Activated T-helper 2 cell treated with anti-CD3 and anti-CD28 coated beads, Interferon-gamma antibody, Interleukin-2, Interleukin-4, amounts not matched to agents 10 μg/mL and 5 μg/mL and 100 μg/mL, durations not matched to agents 14 hours and 24 hours and 36 hours (primary cell): ENCODE data around the gene PPM1M. TPM values are rescaled to one million over a fixed set of nuclear protein-coding genes. Genes with fewer than 3 reads are reported as not detected.

Experiments
- DNase-seq: peaks from one replicate; pipeline ENCODE4 v3.0.0; 2021; ENCODE audit warnings: low spot score
- H3K27ac Mint-ChIP-seq: one replicate; pipeline ENCODE4 v1.8.0; 2021; ENCODE audit warnings: mixed read lengths
- H3K27me3 Mint-ChIP-seq: one replicate; pipeline ENCODE4 v1.8.0; 2021; ENCODE audit warnings: low read depth, mixed read lengths
- H3K36me3 Mint-ChIP-seq: one replicate; pipeline ENCODE4 v1.8.0; 2021; ENCODE audit warnings: low read depth, mixed read lengths
- H3K4me1 Mint-ChIP-seq: one replicate; pipeline ENCODE4 v1.8.0; 2021; ENCODE audit warnings: low read depth, mixed read lengths
- H3K4me3 Mint-ChIP-seq: one replicate; pipeline ENCODE4 v1.8.0; 2021; ENCODE audit warnings: low read depth, mild to moderate bottlenecking, moderate library complexity, mixed read lengths
- H3K9me3 Mint-ChIP-seq: one replicate; pipeline ENCODE4 v1.8.0; 2021; ENCODE audit warnings: mixed read lengths
- intact Hi-C: fragments of 100-400 bp; cut with micrococcal nuclease; formaldehyde crosslinking; loops from one replicate; pipeline ENCODE4 v1.15.1; 2023
- total RNA-seq: library from RNA; stranded (reverse); gene quantifications from 2 replicates; pipeline ENCODE4 v1.2.3, GENCODE V29; 2022

Gene PPM1M
- total RNA-seq, 1 donor from 2014 or later = 46.4 TPM

DNA sequence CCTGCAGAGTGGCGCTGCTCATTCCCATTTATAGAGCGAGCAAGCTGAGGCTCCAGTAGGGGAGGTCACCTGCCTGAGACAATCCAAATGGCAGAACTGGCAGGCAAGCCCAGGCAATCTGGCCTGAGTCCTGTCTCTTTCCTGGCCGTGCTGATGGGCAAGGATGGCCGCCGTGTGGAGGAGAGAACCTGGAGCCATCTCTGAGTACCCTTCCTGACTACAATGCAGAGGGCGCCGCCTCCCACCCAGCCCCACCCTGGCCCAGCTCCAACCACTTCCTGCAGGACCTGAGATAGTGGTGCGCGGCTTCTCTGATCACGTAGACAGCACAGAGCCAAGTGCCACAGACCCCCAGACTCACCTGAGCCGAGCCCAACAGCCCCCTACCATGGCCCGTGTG, 27.1 kb upstream of the PPM1M start:
- Mint-ChIP-seq H3K27ac (peak overlapping the region; percentile 56), H3K4me1 (peaks cover 53% of the 10 kb centered on the region), H3K27me3 (no peaks in the 10 kb centered on the region), H3K9me3 (no peaks in the 10 kb centered on the region), H3K4me3 (peak overlapping the region; percentile 27), H3K36me3 (peaks cover 31% of the 10 kb centered on the region)
- intact Hi-C loops = no loop called here
- DNase-seq = no peak

DNA sequence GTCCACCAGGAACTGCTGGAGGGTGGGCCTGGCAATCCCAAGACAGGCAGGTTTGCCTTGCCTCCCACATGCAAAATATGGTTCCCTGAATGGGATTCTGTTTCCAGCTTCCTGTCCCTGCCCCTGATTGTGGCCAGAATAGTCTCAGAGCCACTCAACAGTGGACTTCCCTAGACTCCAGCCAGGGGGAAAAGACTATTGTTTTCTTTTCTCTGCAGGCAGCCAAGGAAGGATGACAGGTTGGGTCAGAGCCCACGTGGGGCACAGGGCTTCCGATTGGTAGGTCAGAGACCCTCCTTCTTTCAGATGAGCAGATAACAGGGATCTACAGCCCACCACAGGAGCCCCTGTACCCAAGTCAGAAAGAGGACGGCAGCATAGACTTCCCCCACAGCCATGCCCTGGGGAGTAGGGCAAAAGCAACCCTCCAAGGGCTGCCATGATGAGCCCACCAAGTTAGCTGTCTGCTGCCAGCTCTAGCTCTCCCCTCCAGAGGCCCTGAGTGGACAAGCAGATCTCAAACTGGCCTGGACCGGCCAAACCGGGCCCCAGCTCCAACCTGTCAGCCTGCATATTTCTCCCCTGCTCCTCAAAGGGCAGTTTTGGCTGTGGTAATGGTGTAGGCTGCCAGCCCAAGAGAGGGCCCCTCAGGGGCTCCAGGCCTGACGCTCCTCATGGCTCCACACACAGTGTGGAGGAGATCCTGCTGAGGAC, 26.5 kb upstream of the PPM1M start:
- intact Hi-C loops = no loop called here
- Mint-ChIP-seq H3K9me3 (no peaks in the 10 kb centered on the region), H3K27ac (peak overlapping the region; percentile 56), H3K27me3 (no peaks in the 10 kb centered on the region), H3K4me3 (no peak overlapping the region), H3K4me1 (peaks cover 54% of the 10 kb centered on the region), H3K36me3 (peaks cover 25% of the 10 kb centered on the region)
- no peak for DNase-seq

DNA sequence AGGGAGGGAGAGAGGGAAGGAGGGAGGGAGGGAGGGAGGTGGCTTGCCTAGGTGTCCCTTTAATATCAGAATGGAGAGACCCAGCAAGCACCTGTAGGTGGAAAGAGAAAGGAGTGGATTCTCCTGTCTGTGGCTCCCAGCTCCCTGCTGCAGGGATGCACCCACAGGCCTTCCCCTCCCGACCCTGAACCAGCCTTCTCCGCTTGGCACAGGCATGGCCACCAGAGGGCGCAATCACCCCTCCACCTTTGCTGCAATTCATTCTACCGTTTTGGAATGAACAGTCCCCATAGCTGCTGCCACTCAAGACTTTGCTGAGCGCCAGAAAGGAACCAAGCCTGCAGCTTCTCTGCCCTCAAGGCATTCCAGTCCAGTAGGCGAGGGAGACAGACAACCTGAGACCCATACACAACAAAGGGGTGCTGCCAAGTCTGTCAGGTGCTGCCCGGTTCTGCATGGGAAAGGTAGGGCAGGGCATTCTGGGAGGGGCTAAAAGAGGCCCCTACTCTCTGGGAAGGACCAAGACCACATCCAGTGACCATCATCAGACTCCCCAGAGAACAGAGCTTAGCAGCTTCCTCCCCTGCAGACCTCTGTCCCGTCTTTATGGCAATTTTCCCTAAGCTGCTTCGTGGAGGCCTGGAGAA, 25.1 kb upstream of the PPM1M start:
- no peak overlapping the region for H3K27ac Mint-ChIP-seq
- H3K4me3 Mint-ChIP-seq = peak overlapping the region; percentile 15
- peaks cover 11% of the 10 kb centered on the region for H3K36me3 Mint-ChIP-seq
- intact Hi-C loops = loop anchor here (1.0 to 5.0 kb wide), 3 partner anchors 18 to 227 kb away; partner anchors contain the start of gene SEMA3G
- H3K4me1 Mint-ChIP-seq = peaks cover 57% of the 10 kb centered on the region
- no peaks in the 10 kb centered on the region for H3K27me3 Mint-ChIP-seq
- no peaks in the 10 kb centered on the region for H3K9me3 Mint-ChIP-seq
- DNase-seq = peak; percentile 77

DNA sequence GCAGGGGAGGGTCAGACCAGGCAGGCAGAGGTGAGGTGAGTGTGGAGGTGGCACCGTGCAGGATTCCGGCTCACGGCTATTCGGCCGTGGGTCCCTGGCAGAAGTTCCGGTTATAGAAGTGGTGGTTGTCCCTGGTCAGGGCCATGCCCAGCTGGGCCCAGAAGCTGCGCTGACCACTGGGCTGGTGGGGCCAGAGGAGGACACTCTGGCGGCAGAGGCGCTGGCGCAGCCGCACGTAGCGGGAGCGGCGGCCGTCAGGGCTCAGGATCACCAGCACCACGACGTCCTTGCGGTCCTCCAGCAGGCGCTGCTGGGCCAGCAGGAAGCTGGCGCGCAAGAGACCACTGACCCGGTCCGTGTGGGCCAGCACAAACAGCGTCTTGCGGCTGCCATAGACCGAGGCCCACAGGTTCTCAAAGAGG, 24.4 kb upstream of the PPM1M start:
- Mint-ChIP-seq H3K9me3 (no peaks in the 10 kb centered on the region), H3K27me3 (no peaks in the 10 kb centered on the region), H3K36me3 (peaks cover 8% of the 10 kb centered on the region), H3K27ac (no peak overlapping the region), H3K4me3 (no peak overlapping the region), H3K4me1 (peaks cover 61% of the 10 kb centered on the region)
- no peak for DNase-seq
- intact Hi-C loops = loop anchor here (2.0 to 5.0 kb wide), 2 partner anchors 18 to 226 kb away; partner anchors contain the start of gene SEMA3G

DNA sequence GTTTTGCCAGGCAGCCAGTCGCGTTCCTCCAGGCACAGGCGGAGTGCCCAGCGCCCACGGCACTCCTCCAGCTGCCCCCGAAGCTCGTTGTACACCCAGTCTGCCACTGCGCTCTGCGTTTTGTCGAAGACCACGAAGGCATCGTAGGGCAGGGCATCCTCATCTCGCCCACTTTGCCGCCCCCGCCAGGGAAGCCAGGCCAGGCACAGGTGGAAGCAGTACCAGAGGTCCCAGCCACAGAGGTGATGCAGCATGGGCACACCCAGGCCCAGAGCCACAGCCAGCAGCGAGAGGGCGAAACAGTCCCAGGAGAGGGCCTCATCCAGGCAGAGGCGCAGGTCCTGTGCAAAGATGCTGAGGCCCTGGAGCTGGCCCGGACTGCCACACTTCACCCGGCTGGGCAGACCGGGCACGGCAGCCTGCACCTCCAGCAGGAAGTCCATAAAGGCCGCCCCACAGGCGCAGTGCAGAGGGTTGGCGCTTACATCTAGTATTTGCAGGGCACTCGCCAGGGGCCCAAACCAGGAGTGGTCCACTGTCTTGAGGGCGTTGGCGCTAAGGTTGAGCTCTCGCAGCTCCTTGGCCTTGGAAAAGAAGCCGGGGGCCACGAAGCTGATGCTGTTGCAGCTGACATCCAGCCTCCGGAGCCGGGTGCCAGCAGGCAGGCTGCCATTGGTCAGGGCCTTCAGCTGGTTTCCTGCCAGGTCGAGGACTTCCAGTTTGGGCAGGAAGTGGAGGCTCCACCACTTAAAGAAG, 23.8 kb upstream of the PPM1M start:
- intact Hi-C loops = loop anchor here (2.0 to 5.0 kb wide), 2 partner anchors 19 to 226 kb away; partner anchors contain the start of gene SEMA3G
- DNase-seq = peak; percentile 52
- peaks cover 3% of the 10 kb centered on the region for H3K36me3 Mint-ChIP-seq
- H3K4me1 Mint-ChIP-seq = peaks cover 64% of the 10 kb centered on the region
- peak overlapping the region; percentile 49 for H3K4me3 Mint-ChIP-seq
- H3K27ac Mint-ChIP-seq = peak overlapping the region; percentile 31
- H3K27me3 Mint-ChIP-seq = no peaks in the 10 kb centered on the region
- H3K9me3 Mint-ChIP-seq = no peaks in the 10 kb centered on the region

DNA sequence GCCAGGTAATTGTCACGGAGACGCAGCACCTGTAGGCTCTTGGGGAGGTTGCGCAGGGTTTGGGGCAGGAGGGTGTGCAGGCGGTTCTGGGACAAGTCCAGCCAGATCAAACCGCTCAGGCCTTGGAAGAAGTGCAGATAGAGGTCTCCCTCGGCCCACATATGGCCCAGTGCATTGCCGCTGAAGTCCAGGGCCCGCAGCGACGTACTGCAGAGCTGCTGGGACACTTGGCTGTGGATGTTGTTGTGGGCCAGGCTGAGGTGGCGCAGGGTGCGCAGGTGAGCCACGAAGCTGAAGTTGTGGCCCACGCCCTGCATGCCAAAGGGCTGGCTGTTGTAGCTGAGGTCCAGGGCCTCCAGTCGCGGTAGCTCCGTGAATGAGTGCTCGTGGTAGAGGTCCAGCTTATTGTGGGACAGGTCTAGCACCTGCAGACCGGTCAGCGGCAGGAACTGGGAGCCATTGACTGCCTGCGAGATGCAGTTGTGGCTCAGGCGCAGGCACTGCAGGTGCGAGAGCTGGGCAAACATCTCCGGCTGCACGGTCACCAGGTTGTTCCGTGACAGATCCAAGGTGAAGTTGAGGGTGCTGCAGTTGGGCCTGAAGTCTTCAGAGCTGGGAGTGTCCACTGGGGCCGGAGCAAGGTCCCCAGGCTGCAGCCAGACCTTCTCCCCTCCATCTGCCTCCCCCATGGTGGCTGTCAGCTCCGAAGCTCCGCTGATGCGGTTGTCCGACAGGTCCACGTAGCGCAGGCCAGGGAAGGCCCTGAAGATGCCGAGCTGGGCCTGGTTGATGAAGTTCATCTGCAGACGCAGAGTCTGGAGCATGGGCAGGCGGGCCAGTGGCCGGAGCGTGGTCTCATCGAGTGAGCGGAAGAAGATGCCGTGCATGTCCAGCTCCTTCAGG, 23.0 kb upstream of the PPM1M start:
- intact Hi-C loops = loop anchor here (5.0 kb wide), 1 partner anchor 225 kb away; the partner anchor contains the start of gene SEMA3G
- H3K4me1 Mint-ChIP-seq = peaks cover 57% of the 10 kb centered on the region
- peak overlapping the region; percentile 31 for H3K27ac Mint-ChIP-seq
- no peak for DNase-seq
- peak overlapping the region; percentile 49 for H3K4me3 Mint-ChIP-seq
- H3K9me3 Mint-ChIP-seq = no peaks in the 10 kb centered on the region
- no peaks in the 10 kb centered on the region for H3K36me3 Mint-ChIP-seq
- no peaks in the 10 kb centered on the region for H3K27me3 Mint-ChIP-seq

DNA sequence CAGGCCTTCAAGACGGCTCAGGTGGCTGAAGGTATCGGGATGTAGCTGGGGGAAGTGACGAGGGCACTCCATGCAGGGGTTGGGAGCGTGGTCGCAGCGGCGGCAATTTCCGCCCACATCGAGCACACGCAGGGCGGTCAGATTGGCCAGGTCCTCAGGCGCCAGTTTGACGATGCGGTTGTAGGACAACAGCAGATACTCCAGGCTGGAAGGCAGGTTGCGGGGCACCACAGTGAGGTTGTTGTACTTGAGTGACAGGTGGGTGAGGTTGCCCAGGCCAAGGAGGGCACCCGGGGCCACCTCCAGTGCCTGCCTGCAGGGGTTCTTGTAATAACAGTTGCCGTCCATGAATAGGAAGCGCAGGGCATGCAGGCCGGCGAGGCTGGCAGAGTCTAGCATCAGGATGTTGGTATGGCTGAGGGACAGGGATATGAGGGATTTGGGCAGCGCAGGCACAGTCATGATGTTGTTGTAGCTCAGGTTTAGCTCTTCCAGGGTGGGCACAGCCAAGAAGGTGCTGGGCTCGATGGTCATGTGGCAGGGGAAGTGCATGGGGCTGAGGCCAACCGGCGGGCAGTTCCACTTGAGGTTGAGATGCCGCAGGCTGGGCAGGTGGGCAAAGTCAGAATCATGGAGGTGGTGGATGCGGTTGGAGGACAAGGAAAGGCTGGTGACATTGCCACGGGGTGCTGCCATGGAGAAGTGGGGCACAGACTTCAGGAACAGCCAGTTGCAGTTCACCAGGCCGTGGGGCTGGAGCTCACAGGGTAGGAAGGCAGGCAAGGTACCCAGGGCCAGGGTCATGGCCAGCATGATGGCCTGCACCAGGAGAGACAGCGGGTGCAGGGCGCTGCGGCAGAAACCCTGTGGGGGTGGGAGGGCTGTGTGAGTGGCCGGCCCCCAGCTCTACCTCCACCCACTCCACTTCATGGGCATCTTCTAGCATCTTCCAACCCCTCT, 21.8 kb upstream of the PPM1M start:
- intact Hi-C loops = loop anchor here (5.0 kb wide), 1 partner anchor 224 kb away; the partner anchor contains the start of gene SEMA3G
- H3K27ac Mint-ChIP-seq = peak overlapping the region; percentile 10
- peaks cover 8% of the 10 kb centered on the region for H3K36me3 Mint-ChIP-seq
- DNase-seq = no peak
- peaks cover 47% of the 10 kb centered on the region for H3K4me1 Mint-ChIP-seq
- no peaks in the 10 kb centered on the region for H3K9me3 Mint-ChIP-seq
- no peak overlapping the region for H3K4me3 Mint-ChIP-seq
- no peaks in the 10 kb centered on the region for H3K27me3 Mint-ChIP-seq

DNA sequence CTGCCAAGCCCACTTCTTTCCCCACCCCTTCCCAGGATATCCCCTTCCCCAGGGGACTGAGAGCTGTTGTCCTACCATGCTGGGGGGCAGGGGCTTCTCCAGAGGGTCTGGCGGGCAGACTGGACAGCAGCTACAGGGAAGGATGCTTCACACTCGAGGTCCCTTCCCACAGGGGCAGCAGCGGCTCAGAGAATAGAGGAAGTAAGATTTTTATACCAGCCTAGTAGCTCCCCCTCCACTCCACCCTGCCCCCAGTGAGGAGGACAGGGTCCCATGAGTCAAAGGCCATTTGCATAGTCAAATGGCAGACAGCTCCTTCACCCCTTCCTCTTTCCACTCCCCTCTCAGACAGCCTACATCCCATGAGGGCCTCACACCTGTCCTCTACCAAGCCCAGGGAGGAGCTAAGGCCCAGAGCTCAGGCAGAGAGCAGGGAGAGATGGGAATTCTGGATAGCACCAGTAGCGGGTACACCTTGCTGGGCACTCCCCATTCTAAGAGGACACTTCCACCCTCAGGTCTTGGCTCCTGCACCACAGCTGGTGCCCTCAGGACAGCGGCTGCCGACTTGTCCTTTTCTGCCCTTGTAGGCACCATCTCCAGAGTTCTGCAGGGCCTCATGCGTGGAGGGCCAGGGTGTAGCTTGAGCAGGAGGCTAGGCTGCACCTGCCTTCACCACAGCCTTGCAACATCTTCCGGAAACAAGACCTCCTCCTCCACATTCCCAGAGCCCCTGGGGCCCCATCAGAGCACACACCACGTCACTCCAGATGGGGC, 19.9 kb upstream of the PPM1M start, which contains the start of gene TLR9:
Gene TLR9, minus strand, starts transcription at position 194 of the 777 bp plus-strand sequence. Its CDS starts 116 bp downstream, at position 78.
- H3K36me3 Mint-ChIP-seq = peaks cover 22% of the 10 kb centered on the region
- no peak for DNase-seq
- H3K27me3 Mint-ChIP-seq = no peaks in the 10 kb centered on the region
- peak within 1 kb of the TSS; percentile 76 for H3K27ac Mint-ChIP-seq
- H3K9me3 Mint-ChIP-seq = no peaks in the 10 kb centered on the region
- intact Hi-C loops = no loop called here
- H3K4me1 Mint-ChIP-seq = peaks cover 36% of the 10 kb centered on the region
- H3K4me3 Mint-ChIP-seq = no peak within 1 kb of the TSS

DNA sequence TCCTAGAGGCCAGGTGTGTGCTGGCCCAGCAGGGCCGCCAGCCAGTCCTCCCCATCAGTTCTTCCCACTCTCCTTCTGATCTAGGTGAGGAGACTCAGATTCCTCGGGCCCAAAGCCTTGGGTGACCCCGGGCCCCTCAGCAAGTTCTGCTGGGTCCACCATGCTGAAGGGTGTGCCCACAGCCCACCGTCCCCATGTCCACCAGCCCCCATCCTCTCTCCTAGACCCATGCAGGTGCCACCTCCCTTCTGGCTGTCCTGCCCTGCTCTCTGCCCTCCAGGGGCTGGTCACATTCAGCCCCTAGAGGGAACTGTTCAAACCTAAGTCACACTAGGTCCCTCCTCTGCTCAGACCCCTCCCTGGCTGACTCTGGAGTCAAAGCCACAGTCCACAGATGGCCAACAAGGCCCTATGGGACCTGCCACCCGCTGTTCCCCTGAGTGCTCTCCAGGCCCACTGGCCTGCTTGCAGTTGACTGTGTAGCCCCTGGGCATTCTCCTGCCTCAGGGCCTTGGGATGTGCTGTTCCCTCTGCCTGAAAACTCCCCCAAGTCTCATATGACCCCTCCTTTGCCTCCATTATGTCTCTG, 19.2 kb upstream of the PPM1M start:
- H3K4me1 Mint-ChIP-seq = peaks cover 33% of the 10 kb centered on the region
- intact Hi-C loops = no loop called here
- no peaks in the 10 kb centered on the region for H3K9me3 Mint-ChIP-seq
- no peak overlapping the region for H3K4me3 Mint-ChIP-seq
- H3K36me3 Mint-ChIP-seq = peaks cover 26% of the 10 kb centered on the region
- no peaks in the 10 kb centered on the region for H3K27me3 Mint-ChIP-seq
- H3K27ac Mint-ChIP-seq = peak overlapping the region; percentile 76
- DNase-seq = no peak

DNA sequence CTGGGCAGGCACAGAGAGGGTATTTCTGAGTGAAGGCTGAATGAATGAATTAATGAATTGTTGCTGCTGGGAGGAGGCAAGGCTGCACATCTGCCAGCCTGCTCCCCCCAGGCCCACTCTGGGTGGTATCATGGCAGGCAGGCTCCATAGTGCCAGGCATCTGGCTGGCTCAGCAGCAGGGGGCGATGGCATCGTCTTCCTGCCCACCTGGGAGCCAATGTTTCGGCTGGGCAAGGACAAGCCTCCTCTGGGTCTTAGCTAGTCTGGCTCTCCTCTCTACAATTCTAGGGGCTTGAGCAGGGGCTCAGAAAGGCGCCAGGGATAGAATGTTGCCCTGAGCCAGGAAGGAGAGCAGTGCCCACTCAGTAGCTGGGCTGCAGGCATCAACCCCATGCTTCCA, 18.4 kb upstream of the PPM1M start:
- Mint-ChIP-seq H3K4me3 (no peak overlapping the region), H3K36me3 (peaks cover 34% of the 10 kb centered on the region), H3K27ac (peak overlapping the region; percentile 76), H3K4me1 (peaks cover 35% of the 10 kb centered on the region), H3K27me3 (no peaks in the 10 kb centered on the region), H3K9me3 (no peaks in the 10 kb centered on the region)
- no peak for DNase-seq
- intact Hi-C loops = no loop called here
